GM21367 (cell line): Measurements from ENCODE around the gene GPR107.

Source experiments
- ATAC-seq: cut with Tn5 transposase; IDR thresholded peaks from one replicate; pipeline ENCODE4 v1.9.1; 2021; ENCODE audit not compliant: unreplicated experiment

Gene GPR107

GRCh38 chr9:130155647-130156046 lies 101.9 kb downstream of the GPR107 start:
- no peak for ATAC-seq

GRCh38 chr9:130156672-130157071 lies 103.0 kb downstream of the GPR107 start:
- ATAC-seq, result no peak

- no peak for ATAC-seq
Observed at GRCh38 chr9:130157079-130157478, 103.4 kb downstream of the GPR107 start.

- no peak for ATAC-seq
Observed at GRCh38 chr9:130158001-130158400, 104.3 kb downstream of the GPR107 start.

GRCh38 chr9:130159057-130159456 lies 105.4 kb downstream of the GPR107 start:
- no peak for ATAC-seq

- no peak for ATAC-seq
Observed at GRCh38 chr9:130159915-130160670, 106.4 kb downstream of the GPR107 start.

- ATAC-seq, result no peak
Observed at GRCh38 chr9:130160862-130161470, 107.3 kb downstream of the GPR107 start.

GRCh38 chr9:130165579-130165978 lies 111.9 kb downstream of the GPR107 start:
- no peak for ATAC-seq

- no peak for ATAC-seq
Observed at GRCh38 chr9:130166399-130166798, 112.7 kb downstream of the GPR107 start.

GRCh38 chr9:130167927-130168326 lies 114.2 kb downstream of the GPR107 start:
- ATAC-seq, result no peak

GRCh38 chr9:130171226-130172148 lies 117.8 kb downstream of the GPR107 start:
- ATAC-seq, result no peak

GRCh38 chr9:130172161-130172857 lies 118.6 kb downstream of the GPR107 start, which contains the start of gene NCS1:
TSS of gene NCS1 (plus strand) at chr9:130172404. CDS start at chr9:130172664, 260 bp downstream.
- no peak for ATAC-seq

GRCh38 chr9:130172858-130173665 lies 119.4 kb downstream of the GPR107 start:
- ATAC-seq, result no peak

GRCh38 chr9:130173666-130173983 lies 119.9 kb downstream of the GPR107 start:
- no peak for ATAC-seq

GRCh38 chr9:130174025-130174424 lies 120.3 kb downstream of the GPR107 start:
- ATAC-seq, result no peak

- ATAC-seq, result no peak
Observed at GRCh38 chr9:130174920-130175321, 121.2 kb downstream of the GPR107 start.

- ATAC-seq, result no peak
Observed at GRCh38 chr9:130175355-130175754, 121.6 kb downstream of the GPR107 start.

- ATAC-seq, result no peak
Observed at GRCh38 chr9:130176760-130177159, 123.1 kb downstream of the GPR107 start.

- ATAC-seq, result no peak
Observed at GRCh38 chr9:130177898-130178805, 124.4 kb downstream of the GPR107 start.
